Inflammatory macrophage treated with lipopolysaccharide for 4 hours (primary cell): ENCODE data around the gene PEMT.

ENCODE experiments used
- DNase-seq: peaks from one replicate; pipeline ENCODE4 v3.0.0-alpha.2; 2020

The PEMT gene

GRCh38 chr17:17603895-17604225 lies 12.4 kb upstream of the PEMT start:
- DNase-seq, result no peak

GRCh38 chr17:17603178-17603894 lies 11.8 kb upstream of the PEMT start:
- no peak for DNase-seq

GRCh38 chr17:17599965-17600364 lies 8.5 kb upstream of the PEMT start:
- DNase-seq, result no peak

GRCh38 chr17:17598003-17598402 lies 6.5 kb upstream of the PEMT start:
- no peak for DNase-seq

GRCh38 chr17:17595755-17596154 lies 4.2 kb upstream of the PEMT start:
- DNase-seq, result no peak

GRCh38 chr17:17593222-17593620 lies 1.7 kb upstream of the PEMT start:
- DNase-seq, result no peak

GRCh38 chr17:17590883-17591354 lies 589 bp downstream of the PEMT start:
- DNase-seq, result no peak

- no peak for DNase-seq
Measured at GRCh38 chr17:17590141-17590751, 1.3 kb downstream of the PEMT start.

- no peak for DNase-seq
Measured at GRCh38 chr17:17587614-17588337, 3.7 kb downstream of the PEMT start.

GRCh38 chr17:17582372-17582771 lies 9.1 kb downstream of the PEMT start:
- DNase-seq, result no peak

GRCh38 chr17:17581509-17581908 lies 10.0 kb downstream of the PEMT start:
- no peak for DNase-seq

- DNase-seq, result no peak
Measured at GRCh38 chr17:17580662-17581470, 10.6 kb downstream of the PEMT start.

- DNase-seq, result no peak
Measured at GRCh38 chr17:17579691-17580090, 11.8 kb downstream of the PEMT start.

- no peak for DNase-seq
Measured at GRCh38 chr17:17577373-17577772, 14.1 kb downstream of the PEMT start.

GRCh38 chr17:17576772-17577234 lies 14.7 kb downstream of the PEMT start:
- DNase-seq, result no peak

- DNase-seq, result no peak
Measured at GRCh38 chr17:17575360-17576251, 15.9 kb downstream of the PEMT start.

GRCh38 chr17:17573912-17574311 lies 17.6 kb downstream of the PEMT start:
- no peak for DNase-seq

GRCh38 chr17:17572010-17572785 lies 19.3 kb downstream of the PEMT start:
- no peak for DNase-seq

- no peak for DNase-seq
Measured at GRCh38 chr17:17570798-17571716, 20.5 kb downstream of the PEMT start.

- no peak for DNase-seq
Measured at GRCh38 chr17:17570140-17570797, 21.2 kb downstream of the PEMT start.
